Measurements from ENCODE around the gene EFNB1. TPM values are rescaled to one million over a fixed set of nuclear protein-coding genes. Genes with fewer than 3 reads are reported as not detected.

EFNB1 gene
- total and polyA plus RNA-seq, 2 experiments from 2014 or later: 1.3 to 2.7 TPM

- ATAC-seq: no peak
- H2AFZ ChIP-seq: no peak overlapping the region
- no peak overlapping the region for H3K27ac Mint-ChIP-seq
These were observed 36.5 kb downstream of the EFNB1 start for GRCh38 chrX:68865300-68865699.

More at GRCh38 chrX:68865300-68865699, 36.5 kb downstream of the EFNB1 start:
- Mint-ChIP-seq H3K4me3 (no peak overlapping the region), H3K27me3 (ENCODE audit: insufficient read depth, low read depth, poor library complexity) (peaks cover 6% of the 10 kb centered on the region), H3K36me3 (ENCODE audit: low read depth) (no peaks in the 10 kb centered on the region), H3K9me3 (no peaks in the 10 kb centered on the region), H3K4me1 (peaks cover 13% of the 10 kb centered on the region)
- no peak overlapping the region for H3K4me2 ChIP-seq
- H3K9me2 ChIP-seq (ENCODE audit: insufficient read depth): no peaks in the 10 kb centered on the region
- no peaks in the 10 kb centered on the region for H3K79me2 ChIP-seq (replicated peaks; ENCODE audit: insufficient read depth)
- H3K36me3 ChIP-seq (ENCODE audit: insufficient read depth): no peaks in the 10 kb centered on the region
- TF ChIP-seq ZNF462 (CRISPR knock-in tag; IDR thresholded peaks at IDR 0.05) (no peak), ETS1 (IDR thresholded peaks at IDR 0.05) (no peak), NANOG (IDR thresholded peaks at IDR 0.05; ENCODE audit: borderline replicate concordance) (no peak), JUNB (IDR thresholded peaks at IDR 0.05; ENCODE audit: unreplicated experiment) (no peak), POLR2AphosphoS5 (IDR thresholded peaks at IDR 0.05; ENCODE audit: low read depth) (no peak), ZNF114 (CRISPR knock-in tag; IDR thresholded peaks at IDR 0.05) (no peak), ZNF331 (CRISPR knock-in tag; IDR thresholded peaks at IDR 0.05; ENCODE audit: low read depth) (no peak), CREB1 (CRISPR knock-in tag; IDR thresholded peaks at IDR 0.05; ENCODE audit: low read depth) (no peak), REST (IDR thresholded peaks at IDR 0.05; ENCODE audit: unreplicated experiment) (no peak), CTCF (conservative IDR thresholded peaks at IDR 0.05; ENCODE audit: low read depth in 2 of 2) (no peak), EZH2phosphoT487 (IDR thresholded peaks at IDR 0.05; ENCODE audit: unreplicated experiment) (no peak), STAT1 (IDR thresholded peaks at IDR 0.05; ENCODE audit: unreplicated experiment) (no peak), EZH2 (IDR thresholded peaks at IDR 0.05; ENCODE audit: low read depth, unreplicated experiment) (no peak)
- DNase-seq (ENCODE audit: low spot score): no peak
- no peak overlapping the region for H3K4me3 ChIP-seq
- no peaks in the 10 kb centered on the region for H3K27me3 ChIP-seq (ENCODE audit: insufficient read depth)
- no peaks in the 10 kb centered on the region for H4K20me1 ChIP-seq (replicated peaks; ENCODE audit: insufficient read depth)
- no peaks in the 10 kb centered on the region for H3F3A ChIP-seq (replicated peaks; ENCODE audit: low read depth)
- H3K27ac ChIP-seq (ENCODE audit: low read depth): no peak overlapping the region
- no peaks in the 10 kb centered on the region for H3K4me1 ChIP-seq (ENCODE audit: insufficient read depth)

Data from GM23338 (cell line).